GM23338 (cell line): ENCODE data around the gene RBPJ. TPM values are rescaled to one million over a fixed set of nuclear protein-coding genes. Genes with fewer than 3 reads are reported as not detected.

Source experiments
- ATAC-seq: fragments of 200-7000 bp; cut with Tn5 transposase; 3 replicates; pipeline ENCODE4 v1.9.1; 2020
- DNase-seq: peaks from one replicate; pipeline ENCODE4 v3.0.0-alpha.2; 2015; ENCODE audit warnings: low spot score
- H2AFZ ChIP-seq: fragments of 200-600 bp; sonication (generic); 2 replicates; pipeline ENCODE4 v1.8.0; 2016; ENCODE audit warnings: antibody characterized with exemption, mild to moderate bottlenecking, moderate library complexity
- H3F3A ChIP-seq: fragments of 200-600 bp; sonication (generic); replicated peaks from 2 replicates; pipeline ENCODE4 v1.8.0; 2017; ENCODE audit warnings: antibody characterized with exemption, mixed run types, low read depth
- H3K27ac ChIP-seq: fragments of 200-600 bp; sonication (generic); 2 replicates; pipeline ENCODE4 v1.6.1; 2016; ENCODE audit warnings: low read depth
- H3K27me3 ChIP-seq: fragments of 200-600 bp; sonication (generic); 2 replicates; pipeline ENCODE4 v1.8.0; 2016; ENCODE audit warnings: mild to moderate bottlenecking, mixed run types, moderate library complexity; ENCODE audit not compliant: insufficient read depth
- H3K36me3 ChIP-seq: fragments of 200-600 bp; sonication (generic); 2 replicates; pipeline ENCODE4 v1.8.0; 2016; ENCODE audit warnings: mild to moderate bottlenecking; ENCODE audit not compliant: insufficient read depth
- H3K4me1 ChIP-seq: fragments of 200-600 bp; sonication (generic); 2 replicates; pipeline ENCODE4 v1.8.0; 2016; ENCODE audit warnings: mild to moderate bottlenecking, moderate library complexity; ENCODE audit not compliant: insufficient read depth
- H3K4me2 ChIP-seq: fragments of 200-600 bp; sonication (generic); 2 replicates; pipeline ENCODE4 v1.7.1; 2017; ENCODE audit warnings: mixed run types
- H3K4me3 ChIP-seq: fragments of 200-600 bp; sonication (generic); 2 replicates; pipeline ENCODE4 v1.6.1; 2016; ENCODE audit warnings: mixed run types
- H3K79me2 ChIP-seq: fragments of 200-600 bp; sonication (generic); replicated peaks from 2 replicates; pipeline ENCODE4 v1.8.0; 2017; ENCODE audit warnings: mild to moderate bottlenecking; ENCODE audit not compliant: insufficient read depth
- H3K9me2 ChIP-seq: fragments of 200-600 bp; sonication (generic); 2 replicates; pipeline ENCODE4 v1.8.0; 2017; ENCODE audit not compliant: insufficient read depth
- H4K20me1 ChIP-seq: fragments of 200-600 bp; sonication (generic); replicated peaks from 2 replicates; pipeline ENCODE4 v1.8.0; 2017; ENCODE audit warnings: mild to moderate bottlenecking; ENCODE audit not compliant: insufficient read depth
- H3K27ac Mint-ChIP-seq: 2 replicates; pipeline ENCODE4 v1.8.0; 2020; ENCODE audit warnings: inconsistent platforms, mild to moderate bottlenecking, moderate library complexity, mixed read lengths
- H3K27me3 Mint-ChIP-seq: 3 replicates; pipeline ENCODE4 v1.8.0; 2022; ENCODE audit warnings: low read depth, mild to moderate bottlenecking, moderate library complexity, mixed read lengths, inconsistent platforms; ENCODE audit not compliant: insufficient read depth, poor library complexity
- H3K36me3 Mint-ChIP-seq: 3 replicates; pipeline ENCODE4 v1.8.0; 2021; ENCODE audit warnings: low read depth, mild to moderate bottlenecking, inconsistent platforms, moderate library complexity, mixed read lengths
- H3K4me1 Mint-ChIP-seq: 3 replicates; pipeline ENCODE4 v1.8.0; 2020; ENCODE audit warnings: mild to moderate bottlenecking, inconsistent platforms, mixed read lengths
- H3K4me3 Mint-ChIP-seq: 3 replicates; pipeline ENCODE4 v1.8.0; 2021; ENCODE audit warnings: moderate library complexity, mild to moderate bottlenecking, inconsistent platforms, mixed read lengths
- H3K9me3 Mint-ChIP-seq: 3 replicates; pipeline ENCODE4 v1.8.0; 2020; ENCODE audit warnings: moderate library complexity, mild to moderate bottlenecking, inconsistent platforms, mixed read lengths
- CREB1 ChIP-seq: fragments of 250-450 bp; sonication (Bioruptor Pico); IDR thresholded peaks from 2 replicates; pipeline ENCODE4 v1.5.0; 2020; ENCODE audit warnings: low read depth, mild to moderate bottlenecking, moderate library complexity
- CTCF ChIP-seq, 2 experiments: fragments of 200-600 bp in 1 of 2; sonication (generic) in 1 of 2; conservative IDR thresholded peaks; 2 replicates each; pipeline versions ENCODE4 v1.5.1 to v1.6.1; 2016 to 2017; ENCODE audit warnings: antibody characterized with exemption in 2 of 2, low read depth in 2 of 2, mild to moderate bottlenecking in 2 of 2, moderate library complexity in 1 of 2
- ETS1 ChIP-seq: IDR thresholded peaks from 2 replicates; pipeline ENCODE4 v1.6.1; 2016; ENCODE audit warnings: antibody characterized with exemption
- EZH2 ChIP-seq: fragments of 200-600 bp; sonication (generic); IDR thresholded peaks from one replicate; pipeline ENCODE4 v1.8.0; 2017; ENCODE audit warnings: antibody characterized with exemption, mild to moderate bottlenecking, low read depth; ENCODE audit not compliant: unreplicated experiment
- EZH2phosphoT487 ChIP-seq: fragments of 200-600 bp; sonication (generic); IDR thresholded peaks from one replicate; pipeline ENCODE4 v1.8.1; 2018; ENCODE audit warnings: antibody characterized with exemption; ENCODE audit not compliant: unreplicated experiment
- JUNB ChIP-seq: IDR thresholded peaks from one replicate; pipeline ENCODE4 v1.6.1; 2016; ENCODE audit warnings: antibody characterized with exemption; ENCODE audit not compliant: unreplicated experiment
- NANOG ChIP-seq: IDR thresholded peaks from 2 replicates; pipeline ENCODE4 v1.6.1; 2016; ENCODE audit warnings: antibody characterized with exemption, borderline replicate concordance
- POLR2AphosphoS5 ChIP-seq: IDR thresholded peaks from 2 replicates; pipeline ENCODE4 v1.6.1; 2016; ENCODE audit warnings: antibody characterized with exemption, low read depth
- REST ChIP-seq: IDR thresholded peaks from one replicate; pipeline ENCODE4 v1.6.1; 2018; ENCODE audit warnings: antibody characterized with exemption; ENCODE audit not compliant: unreplicated experiment
- STAT1 ChIP-seq: IDR thresholded peaks from one replicate; pipeline ENCODE4 v1.6.1; 2016; ENCODE audit warnings: antibody characterized with exemption; ENCODE audit not compliant: unreplicated experiment
- ZNF114 ChIP-seq: fragments of 250-450 bp; sonication (Bioruptor Pico); IDR thresholded peaks from 2 replicates; pipeline ENCODE4 v1.5.0; 2020; ENCODE audit warnings: mild to moderate bottlenecking, moderate library complexity
- ZNF331 ChIP-seq: fragments of 250-450 bp; sonication (Bioruptor Pico); IDR thresholded peaks from 2 replicates; pipeline ENCODE4 v1.5.0; 2020; ENCODE audit warnings: low read depth, mild to moderate bottlenecking, moderate library complexity
- ZNF462 ChIP-seq: fragments of 250-450 bp; sonication (Bioruptor Pico); IDR thresholded peaks from 2 replicates; pipeline ENCODE4 v1.5.0; 2020; ENCODE audit warnings: mild to moderate bottlenecking, moderate library complexity
- polyA plus RNA-seq: library from polyadenylated mRNA; unstranded; fragments of >200 nt; fragmentation: Nextera tagmentation; extraction: Ambion mirVana; gene quantifications from 2 replicates; pipeline ENCODE4 v1.2.1, GENCODE V29; 2016
- total RNA-seq: library from RNA; depleted of rRNA; stranded (reverse); fragments of >200 nt; shearing (Covaris generic); gene quantifications from 2 replicates; pipeline ENCODE4 v1.2.3, GENCODE V29; 2014

The RBPJ gene
- total and polyA plus RNA-seq, 2 experiments from 2014 or later = 212 to 457 TPM

GRCh38 chr4:26330946-26331345 lies 10.1 kb downstream of the RBPJ start:
- TF ChIP-seq ETS1 (no peak), STAT1 (no peak), CREB1 (no peak), ZNF462 (no peak), ZNF114 (CRISPR knock-in tag) (no peak), EZH2 (no peak), REST (no peak), POLR2AphosphoS5 (no peak), JUNB (no peak), NANOG (no peak), CTCF (conservative IDR thresholded peaks at IDR 0.05; ENCODE audit: low read depth in 2 of 2) (no peak), EZH2phosphoT487 (no peak), ZNF331 (CRISPR knock-in tag) (no peak)
- Histone ChIP-seq H3K79me2 (peaks cover 100% of the 10 kb centered on the region), H3K4me1 (peaks cover 76% of the 10 kb centered on the region), H2AFZ (no peak overlapping the region), H3K4me3 (peak overlapping the region; percentile 18), H3K27me3 (no peaks in the 10 kb centered on the region), H3F3A (peaks cover 2% of the 10 kb centered on the region; the same call in 1 of the 2 replicates), H3K4me2 (peak overlapping the region; percentile 48), H3K9me2 (no peaks in the 10 kb centered on the region), H4K20me1 (peaks cover 73% of the 10 kb centered on the region), H3K27ac (peak overlapping the region; percentile 26; the same call in 1 of the 2 replicates), H3K36me3 (no peaks in the 10 kb centered on the region)
- no peaks in the 10 kb centered on the region; the same call in 2 of the 3 replicates for H3K36me3 Mint-ChIP-seq
- peak overlapping the region; percentile 32 for H3K27ac Mint-ChIP-seq
- DNase-seq (peak; percentile 71), ATAC-seq (peak; percentile 83)
- no peaks in the 10 kb centered on the region for H3K9me3 Mint-ChIP-seq
- H3K27me3 Mint-ChIP-seq = no peaks in the 10 kb centered on the region
- peaks cover 53% of the 10 kb centered on the region for H3K4me1 Mint-ChIP-seq
- H3K4me3 Mint-ChIP-seq = peak overlapping the region; percentile 42; the same call in 2 of the 3 replicates
